ENCODE results near the gene SYT8.
A peak's percentile ranks its signal among the peaks of the same experiment; 100 is the strongest.

The SYT8 gene

DNA sequence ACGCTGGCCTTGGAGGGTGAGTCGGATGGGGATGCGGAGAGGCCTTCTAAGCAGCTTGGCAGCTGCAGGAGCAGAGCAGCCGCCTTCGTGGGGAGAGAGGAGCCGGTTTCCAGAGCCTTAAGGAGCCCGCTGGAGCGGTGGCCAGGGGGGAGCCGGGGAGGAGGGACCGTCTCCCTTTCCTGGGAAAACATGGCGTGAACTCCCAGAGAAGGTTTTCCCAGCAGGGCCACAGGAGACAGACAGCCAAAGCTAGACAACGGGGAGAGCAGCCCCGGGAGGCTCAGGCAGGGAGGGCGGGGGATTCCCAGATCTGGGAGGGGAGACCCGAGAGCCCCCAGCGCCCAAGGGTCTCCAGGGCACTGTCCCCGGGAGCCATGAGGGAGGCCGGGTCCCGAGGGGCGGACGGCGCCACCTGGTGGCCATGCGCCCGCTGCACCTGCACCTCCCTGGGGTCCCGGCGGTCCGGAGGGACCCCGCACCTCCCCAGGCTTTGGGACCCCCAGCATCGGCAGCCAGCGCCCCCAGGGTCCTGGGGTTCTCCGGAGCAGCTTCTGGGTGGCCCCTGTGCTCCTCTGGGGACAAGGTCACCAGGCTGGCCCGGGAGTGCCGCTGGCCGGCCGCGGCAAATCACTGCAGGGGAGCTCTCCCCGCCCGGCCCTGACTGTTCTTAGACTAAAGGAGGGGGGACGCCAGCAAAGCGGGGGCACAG is 2.4 kb upstream of the SYT8 start:
- peak; percentile 64 for DNase-seq (ENCODE audit: low spot score)

DNA sequence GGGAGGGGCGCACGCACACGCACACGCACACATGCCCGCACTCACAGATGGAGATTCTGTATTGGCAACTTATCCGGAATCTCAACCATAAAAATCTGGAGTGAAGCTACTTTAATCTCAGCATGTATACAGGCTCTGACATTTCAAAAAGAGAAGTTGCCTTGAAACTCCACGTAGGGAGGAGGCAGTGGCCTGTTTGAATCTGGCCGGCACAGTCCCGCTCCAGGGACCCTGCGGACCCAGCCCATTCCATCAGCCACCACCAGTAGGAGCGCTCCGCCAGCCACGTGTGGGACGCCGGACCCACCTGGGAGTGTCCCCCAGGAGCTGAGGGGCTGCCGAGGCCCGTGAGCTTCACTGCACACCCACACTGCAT is 1.9 kb upstream of the SYT8 start:
- DNase-seq (ENCODE audit: low spot score) = no peak

DNA sequence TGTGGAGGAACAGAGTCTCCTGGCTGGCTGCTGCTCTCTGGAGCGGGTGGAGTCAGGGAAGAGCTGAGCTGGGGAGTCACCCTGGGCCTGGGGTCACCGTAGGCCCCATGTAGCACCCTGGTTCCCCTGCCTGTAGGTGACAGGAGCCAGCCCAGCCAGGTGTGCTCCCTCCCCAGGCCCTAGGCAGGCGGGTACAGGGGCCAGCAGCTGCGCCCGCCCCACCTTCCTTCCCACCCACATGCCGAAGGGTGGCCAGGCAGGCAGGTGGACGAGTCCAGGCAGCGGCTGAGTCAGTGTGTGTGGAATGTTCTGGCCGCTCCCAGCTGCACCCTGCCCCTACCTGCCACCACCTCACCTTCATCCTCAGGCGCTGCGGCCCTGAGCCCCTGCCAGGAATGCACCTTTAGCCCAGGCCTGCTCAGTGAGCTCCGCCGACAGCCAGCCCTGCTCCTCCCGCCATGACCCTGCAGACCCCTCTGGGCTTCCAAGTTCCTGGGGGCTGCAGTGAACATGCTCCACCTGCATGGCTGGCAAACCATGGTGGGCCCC is 654 bp upstream of the SYT8 start:
- DNase-seq (ENCODE audit: low spot score) = no peak

DNA sequence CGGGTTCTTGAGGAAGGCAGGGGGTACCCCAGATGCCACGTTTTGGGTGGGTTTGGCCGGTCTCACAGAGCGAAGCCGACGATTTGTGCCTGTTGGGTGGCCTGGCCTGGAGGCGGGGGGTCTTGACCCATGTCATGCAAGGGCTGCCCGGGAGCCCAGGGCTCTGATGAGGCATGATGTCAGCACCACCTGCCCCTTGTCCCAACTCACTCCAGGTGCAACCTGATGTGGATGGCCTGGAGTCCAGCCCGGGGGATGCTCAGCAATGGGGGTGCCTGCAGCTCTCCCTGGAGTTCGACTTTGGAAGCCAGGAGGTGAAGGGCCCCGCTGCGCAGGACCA is 851 bp downstream of the SYT8 start:
- DNase-seq (ENCODE audit: low spot score) = no peak

DNA sequence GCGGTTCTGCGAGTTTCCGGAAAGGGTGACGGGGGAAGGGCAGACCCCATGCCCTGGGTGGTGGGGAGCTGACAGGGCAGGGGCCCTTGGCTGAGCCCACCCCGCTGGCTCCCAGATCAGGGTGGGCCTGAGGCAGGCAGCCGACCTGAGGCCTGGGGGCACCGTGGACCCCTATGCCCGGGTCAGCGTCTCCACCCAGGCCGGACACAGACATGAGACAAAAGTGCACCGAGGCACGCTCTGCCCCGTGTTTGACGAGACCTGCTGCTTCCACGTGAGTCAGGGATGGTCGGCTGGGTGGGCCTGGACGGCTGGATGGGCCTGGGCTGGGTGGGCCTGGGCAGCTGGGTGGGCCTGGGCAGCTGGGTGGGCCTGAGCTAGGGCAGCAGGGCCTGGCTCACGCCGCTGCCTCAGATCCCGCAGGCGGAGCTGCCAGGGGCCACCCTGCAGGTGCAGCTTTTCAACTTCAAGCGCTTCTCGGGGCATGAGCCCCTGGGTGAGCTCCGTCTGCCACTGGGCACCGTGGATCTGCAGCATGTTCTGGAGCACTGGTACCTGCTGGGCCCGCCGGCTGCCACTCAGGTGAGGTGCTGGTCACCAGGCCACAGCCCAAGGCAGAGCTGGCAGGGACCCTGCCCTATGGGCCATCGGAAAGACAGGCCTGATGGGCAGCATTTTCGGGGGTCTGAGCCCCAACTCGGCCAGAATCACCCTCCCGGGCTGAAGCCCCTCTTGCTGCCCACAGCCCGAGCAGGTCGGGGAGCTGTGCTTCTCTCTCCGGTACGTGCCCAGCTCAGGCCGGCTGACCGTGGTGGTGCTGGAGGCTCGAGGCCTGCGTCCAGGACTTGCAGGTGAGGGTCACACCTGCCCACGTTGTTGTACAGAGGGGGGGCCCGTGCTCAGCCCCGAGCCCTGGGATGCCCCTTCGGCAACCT is 1.5 kb downstream of the SYT8 start:
- DNase-seq (ENCODE audit: low spot score) = no peak

DNA sequence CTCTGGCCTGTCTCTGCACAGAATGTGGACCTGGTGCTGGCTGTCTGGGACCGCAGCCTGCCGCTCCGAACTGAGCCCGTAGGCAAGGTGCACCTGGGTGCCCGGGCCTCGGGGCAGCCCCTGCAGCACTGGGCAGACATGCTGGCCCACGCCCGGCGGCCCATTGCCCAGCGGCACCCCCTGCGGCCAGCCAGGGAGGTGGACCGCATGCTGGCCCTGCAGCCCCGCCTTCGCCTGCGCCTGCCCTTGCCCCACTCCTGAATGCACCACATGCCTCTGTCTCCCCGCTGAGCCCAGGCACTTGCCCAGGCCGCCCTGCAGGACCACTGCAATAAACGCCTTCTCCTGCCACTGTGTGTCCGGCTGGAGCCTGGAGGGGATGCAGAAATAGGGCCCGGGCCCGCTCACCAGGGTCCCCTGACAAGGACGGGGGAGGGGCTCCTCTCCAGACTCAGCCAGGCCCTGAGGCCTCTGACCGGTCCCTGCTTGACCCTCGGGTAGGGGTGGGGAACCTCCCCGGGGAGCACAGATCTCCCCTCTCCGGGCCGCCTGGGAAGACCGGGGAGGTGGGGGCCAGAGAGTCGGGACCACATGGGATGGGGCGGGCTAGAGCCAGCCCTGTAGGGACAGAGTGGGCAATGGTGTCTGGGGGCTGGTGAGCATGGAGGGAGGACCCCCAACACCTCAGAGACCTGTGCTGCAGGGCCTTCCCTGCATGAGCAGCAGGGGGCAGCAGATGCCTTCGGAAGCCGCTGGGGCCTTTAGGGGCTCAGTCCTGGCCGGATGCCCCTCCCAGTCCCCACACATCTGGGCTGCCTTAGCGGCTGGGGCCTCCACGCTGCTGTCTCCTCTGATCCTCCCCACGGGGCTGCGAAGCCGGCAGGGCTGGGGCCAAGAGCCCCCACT is 2.6 kb downstream of the SYT8 start:
- peak; percentile 57 for DNase-seq (ENCODE audit: low spot score)

DNA sequence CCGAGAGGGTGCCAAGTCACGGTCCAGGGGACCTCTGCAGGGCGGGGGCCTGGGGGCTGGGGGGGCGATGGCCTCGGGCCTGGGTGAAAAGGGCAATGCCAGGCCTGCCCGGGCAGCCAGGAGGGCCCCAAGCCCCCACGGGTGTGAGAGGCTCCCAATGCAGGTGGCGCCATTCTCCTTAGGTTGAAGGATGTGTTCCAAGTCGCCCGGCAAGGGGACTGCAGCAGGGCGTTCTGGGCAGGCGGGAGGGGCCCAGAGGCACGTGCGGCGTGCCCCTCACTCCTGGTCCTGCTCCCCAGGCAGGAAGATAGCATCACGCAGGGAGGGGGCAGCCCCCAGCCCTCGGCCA is 3.3 kb downstream of the SYT8 start:
- no peak for DNase-seq (ENCODE audit: low spot score)

DNA sequence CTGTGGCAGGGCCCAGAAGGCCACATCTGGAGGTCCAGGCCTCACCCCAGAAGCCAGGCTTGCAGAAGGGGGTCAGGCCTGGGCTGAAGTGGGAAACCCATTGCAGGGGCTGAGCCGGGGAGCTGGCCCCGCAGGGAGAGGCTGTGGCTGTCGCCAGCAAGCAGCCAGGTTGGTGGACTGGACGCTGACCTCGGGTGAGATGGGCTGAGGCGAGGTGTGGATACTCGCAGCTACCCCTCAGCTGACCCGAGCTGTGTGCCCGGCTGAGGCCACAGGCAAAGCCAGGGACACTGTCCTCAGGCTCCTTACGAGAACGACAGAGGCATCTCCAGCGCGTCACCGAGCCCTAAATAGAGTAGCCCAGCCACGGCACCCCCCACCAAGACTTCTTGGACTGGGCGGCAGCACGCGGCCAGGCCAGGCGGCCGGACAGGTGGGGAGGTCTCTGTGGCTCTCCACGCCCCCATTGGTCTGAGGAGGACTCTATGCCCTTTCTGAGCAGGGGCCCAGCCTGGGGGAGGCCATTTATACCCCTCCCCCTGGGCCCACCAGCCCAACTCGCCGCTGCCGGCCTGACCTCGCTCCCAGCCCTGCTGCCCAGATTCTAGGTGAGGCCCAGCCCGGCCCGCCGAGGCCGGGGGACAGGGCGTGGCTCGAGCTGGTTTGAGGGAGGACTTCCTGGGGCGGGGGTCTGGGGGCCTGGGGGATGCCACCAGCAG is 3.8 kb downstream of the SYT8 start, which contains the start of gene TNNI2:
Gene TNNI2, plus strand, starts transcription at position 556 of the 719 bp plus-strand sequence. CDS start 716 bp downstream, outside the sequence.
- no peak for DNase-seq (ENCODE audit: low spot score)

DNA sequence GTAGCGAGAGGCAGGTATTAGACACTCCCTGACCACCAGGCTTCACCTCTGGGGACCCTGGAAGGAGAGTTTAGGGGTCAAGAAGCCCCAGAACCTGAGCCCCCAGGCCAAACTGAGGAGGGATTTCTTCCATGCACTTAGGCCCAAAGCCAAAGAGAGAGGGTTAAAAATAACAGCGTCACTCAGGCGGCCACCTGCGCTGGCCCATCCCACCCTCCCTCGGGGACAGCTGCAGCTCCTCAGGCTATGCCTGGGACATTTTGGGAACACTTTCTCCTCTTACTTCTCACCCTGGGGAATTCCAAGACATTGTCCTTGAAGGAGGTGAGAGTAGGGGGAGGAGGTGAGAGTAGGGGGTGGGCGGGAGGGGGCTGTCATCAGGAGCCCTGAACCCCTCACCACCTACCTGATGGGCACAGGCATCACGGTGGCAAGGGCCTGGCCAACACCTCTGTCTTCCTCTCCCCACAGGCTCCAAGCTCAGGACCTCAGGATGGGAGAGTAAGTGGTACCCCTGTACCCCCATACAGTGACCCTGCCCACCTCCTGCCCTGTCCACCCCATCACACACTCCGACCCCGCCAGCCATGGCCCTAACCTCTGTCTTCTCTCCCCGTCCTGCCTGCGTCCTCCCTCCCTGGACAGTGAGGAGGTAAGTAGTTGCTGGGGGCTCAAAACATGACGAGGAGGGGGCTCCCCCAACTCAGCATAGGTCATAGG is 4.6 kb downstream of the SYT8 start:
- no peak for DNase-seq (ENCODE audit: low spot score)

DNA sequence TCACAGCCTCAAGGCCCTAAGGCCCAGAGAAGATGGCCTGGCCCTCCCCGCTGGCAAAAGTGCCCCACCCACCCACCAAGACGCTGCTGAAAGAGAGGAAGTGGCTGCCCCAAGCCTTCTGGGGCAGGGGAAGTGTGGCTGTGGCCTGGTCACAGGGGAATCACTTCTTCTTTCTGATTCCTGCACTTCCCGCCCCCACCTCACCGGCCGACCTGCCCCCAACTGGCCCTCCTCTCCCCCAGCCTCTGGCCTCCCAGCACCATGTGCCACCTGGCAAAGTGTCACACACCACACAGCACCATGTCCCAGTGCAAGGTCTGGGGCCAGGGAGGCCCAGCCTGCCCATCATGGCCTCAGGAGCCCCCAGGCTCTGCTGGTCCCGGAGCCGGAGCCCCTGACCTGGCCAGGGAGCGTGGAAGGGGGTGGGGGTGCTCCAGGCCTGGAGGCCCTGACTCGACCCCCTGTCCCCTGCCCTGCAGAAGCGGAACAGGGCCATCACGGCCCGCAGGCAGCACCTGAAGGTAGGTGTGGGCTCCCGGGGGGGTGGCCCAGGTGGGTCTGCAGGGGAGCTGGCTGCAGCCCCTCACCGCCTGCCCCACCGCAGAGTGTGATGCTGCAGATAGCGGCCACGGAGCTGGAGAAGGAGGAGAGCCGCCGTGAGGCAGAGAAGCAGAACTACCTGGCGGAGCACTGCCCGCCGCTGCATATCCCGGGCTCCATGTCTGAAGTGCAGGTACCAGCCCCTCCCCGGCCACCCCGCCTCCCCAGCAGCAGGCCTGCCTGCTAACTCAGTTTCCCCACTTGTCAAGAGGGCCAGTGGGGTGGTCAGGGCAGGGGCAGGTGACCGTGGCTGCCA is 5.4 kb downstream of the SYT8 start:
- no peak for DNase-seq (ENCODE audit: low spot score)

DNA sequence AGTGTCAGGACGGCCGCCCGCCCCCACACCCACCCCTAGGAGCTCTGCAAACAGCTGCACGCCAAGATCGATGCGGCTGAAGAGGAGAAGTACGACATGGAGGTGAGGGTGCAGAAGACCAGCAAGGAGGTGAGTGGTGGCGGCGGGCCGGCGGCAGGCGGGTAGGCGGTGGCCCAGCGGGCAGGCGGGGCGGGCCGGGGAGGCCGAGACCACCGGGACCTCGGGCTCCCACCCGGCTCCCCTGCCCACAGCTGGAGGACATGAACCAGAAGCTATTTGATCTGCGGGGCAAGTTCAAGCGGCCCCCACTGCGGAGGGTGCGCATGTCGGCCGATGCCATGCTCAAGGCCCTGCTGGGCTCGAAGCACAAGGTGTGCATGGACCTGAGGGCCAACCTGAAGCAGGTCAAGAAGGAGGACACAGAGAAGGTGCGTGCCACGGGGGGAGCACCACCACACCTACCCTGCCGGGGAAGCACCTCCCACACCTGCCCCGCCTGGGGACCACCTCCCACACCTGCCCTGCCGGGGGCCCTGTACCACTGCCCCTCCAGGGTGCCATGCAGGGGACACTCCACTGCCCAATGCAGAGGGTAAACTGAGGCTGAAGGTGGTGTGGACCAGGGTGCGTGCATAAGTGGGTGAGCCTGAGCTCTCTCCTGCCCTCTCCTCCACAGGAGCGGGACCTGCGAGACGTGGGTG is 6.1 kb downstream of the SYT8 start:
- no peak for DNase-seq (ENCODE audit: low spot score)

DNA sequence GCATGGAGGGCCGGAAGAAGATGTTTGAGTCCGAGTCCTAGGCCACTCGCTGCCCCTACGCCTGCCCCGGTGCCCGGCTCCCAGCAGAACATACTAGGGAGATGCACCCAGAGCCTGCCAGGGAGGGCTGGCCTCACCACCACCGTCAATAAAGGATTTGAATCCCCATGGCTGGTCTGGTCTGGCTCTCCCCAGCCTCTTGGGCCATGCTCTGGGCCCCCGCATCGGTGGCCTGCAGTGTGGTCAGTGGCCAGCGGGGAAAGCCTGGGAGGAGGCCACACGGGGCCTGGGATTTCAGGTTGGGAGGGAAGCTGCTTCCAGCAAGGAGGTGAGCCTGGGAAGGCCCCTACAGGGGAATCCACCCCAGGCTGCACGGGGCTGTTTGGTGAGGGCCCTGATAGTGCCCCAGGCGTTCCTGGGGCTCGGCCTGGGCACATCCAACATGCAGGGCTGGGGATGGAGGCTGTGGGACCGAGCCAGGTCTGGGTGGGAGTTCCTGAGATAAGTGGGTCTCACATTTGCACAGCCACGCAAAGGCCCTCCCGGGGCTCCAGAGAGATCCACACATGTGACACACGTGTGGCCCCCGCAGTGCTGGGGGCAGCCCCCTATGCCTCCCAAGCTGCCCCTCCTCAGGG is 6.8 kb downstream of the SYT8 start:
- no peak for DNase-seq (ENCODE audit: low spot score)

DNA sequence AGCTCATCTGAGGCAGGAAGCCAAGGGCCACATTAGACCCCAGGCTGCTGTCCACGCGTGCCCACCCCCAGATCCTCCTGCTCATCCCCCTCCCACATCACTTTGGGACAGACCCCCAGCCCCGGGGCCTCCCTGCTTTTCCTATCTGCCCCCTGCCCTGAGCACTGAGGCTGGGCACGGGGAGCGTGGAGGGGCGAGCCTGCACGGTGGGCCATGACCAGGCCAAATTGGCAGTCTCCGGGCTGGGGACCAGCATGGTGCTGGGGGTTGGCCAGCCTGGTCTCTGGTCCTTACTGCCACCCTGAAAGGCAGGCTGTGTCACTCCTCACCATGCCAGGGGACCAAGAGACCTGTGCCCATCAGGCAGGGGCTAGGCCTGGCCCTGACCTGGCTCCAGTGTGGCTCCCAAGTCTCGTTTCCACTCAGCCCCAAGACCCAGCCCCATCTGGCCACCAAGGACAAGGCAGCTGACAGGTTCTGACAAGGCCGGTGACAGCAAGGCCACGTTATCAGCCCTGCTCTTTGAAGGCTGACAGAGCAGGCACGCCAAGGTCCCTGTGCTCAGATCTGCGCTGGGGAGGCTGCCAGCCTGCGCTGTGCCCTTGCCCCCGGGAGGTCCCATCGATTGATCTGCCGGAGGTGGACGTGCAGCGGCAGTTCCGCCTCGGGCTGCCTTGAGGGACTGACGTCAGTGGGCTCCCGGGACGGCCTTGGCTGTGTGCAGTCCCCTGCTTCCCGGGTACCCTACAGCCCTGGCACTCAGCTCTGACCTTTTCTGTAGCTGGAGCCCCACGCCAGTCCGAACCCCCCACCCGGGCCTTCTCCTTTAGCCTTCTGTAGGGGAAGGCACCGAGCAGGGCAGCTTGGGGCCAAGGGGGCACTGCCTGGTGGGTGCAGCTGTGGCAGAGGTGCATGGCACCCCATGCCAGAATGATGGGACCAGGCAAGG is 7.6 kb downstream of the SYT8 start:
- DNase-seq (ENCODE audit: low spot score) = peak; percentile 66

DNA sequence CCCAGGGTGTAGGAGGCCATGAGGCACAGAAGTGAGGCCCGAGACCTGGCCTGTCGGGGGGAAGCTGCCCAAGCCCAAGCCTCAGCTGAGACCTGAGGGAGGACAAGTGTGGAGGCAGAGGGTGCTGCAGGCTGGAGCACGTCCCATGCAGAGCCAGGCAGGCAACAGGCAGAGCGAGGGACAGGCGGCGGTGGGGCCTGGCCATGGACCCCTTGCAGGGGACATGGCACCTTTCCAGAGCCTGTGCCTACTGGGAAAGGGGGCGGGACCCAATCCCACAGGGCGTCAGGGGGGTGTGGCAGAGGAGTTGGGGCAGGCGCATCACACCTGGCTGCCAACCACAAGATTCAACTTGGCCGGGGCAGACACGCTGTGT is 8.3 kb downstream of the SYT8 start:
- no peak for DNase-seq (ENCODE audit: low spot score)

DNA sequence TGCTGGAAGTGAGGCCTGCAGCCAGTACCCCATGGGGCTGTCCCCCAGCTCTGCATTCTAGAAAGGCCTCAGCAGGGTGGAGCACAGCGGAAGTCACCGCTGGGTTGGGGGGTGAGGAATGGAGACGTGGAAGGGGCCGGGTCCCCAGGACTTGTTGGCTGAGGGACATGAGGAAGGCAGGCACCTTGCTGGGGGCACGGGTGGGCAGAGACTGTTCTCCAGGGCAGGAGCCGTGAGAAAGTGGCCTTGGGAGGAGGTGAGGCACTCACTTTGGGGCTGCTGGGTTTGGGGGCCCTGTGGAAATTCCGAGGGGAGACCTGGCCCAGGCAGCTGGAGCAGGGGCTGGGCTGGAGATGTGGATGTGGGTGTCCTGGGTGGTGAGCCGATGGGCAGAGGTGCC is 9.0 kb downstream of the SYT8 start:
- peak; percentile 6 for DNase-seq (ENCODE audit: low spot score)

DNA sequence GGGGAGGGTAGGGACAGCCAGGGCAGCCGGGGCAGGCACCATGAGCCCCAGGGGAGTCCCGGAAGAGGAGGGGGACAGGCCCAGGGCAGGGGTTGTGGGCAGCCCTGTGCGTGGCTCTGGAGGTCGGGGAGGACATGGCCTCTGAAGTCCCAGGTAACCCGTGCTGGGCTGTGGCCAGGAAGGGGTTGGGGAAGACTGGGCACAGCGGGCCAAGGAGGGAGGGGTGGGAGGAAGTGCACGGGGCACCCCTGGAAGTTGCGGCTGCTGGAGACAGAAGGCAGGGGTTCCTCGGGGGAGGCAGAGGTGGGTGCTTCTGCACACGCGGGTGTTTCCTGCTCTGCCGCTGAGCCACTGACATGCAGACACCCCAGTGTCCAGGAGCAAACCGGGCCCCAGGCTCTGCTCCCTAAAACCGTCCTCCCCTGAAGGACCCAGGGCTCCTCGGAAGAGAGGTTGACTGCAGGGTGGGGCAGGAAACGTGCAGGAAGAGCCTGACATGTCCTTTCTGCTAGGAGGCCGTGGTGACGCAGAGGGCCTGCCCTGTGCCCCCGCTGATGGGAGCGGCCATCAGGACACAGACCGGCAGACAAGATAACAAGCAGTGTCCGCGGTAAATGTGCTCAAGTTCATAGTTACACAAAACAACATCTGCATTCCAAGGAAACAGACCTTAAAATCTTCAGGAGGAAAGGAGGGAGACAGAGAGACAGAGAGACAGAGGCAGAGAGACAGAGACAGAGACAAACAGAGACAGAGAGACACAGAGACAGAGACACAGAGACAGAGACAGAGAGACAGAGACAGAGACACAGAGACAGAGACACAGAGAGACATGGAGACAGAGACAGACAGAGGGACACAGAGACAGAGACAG is 9.7 kb downstream of the SYT8 start:
- DNase-seq (ENCODE audit: low spot score) = peak; percentile 91

DNA sequence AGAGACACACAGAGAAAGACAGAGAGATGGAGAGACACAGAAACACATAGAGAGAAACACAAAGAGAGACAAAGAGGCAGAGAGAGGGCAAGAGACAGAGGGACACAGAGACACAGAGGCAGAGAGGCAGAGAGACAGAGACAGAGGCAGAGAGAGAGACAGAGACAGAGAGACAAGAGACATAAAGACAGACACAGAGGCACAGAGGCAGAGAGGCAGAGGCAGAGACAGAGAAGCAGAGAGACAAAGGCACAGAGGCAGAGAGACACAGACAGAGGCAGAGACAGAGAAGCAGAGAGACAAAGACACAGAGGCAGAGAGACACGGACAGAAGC is 10.3 kb downstream of the SYT8 start:
- no peak for DNase-seq (ENCODE audit: low spot score)

Measured in hematopoietic multipotent progenitor cell treated with erythropoietin and hydrocortisone succinate and interleukin-3 and kit ligand, for 17 days (in vitro differentiated cells).